OCI-LY1 (cell line): ENCODE measurements around the gene TLCD4.

Experiments used
- H2AFZ ChIP-seq: fragments of 200-600 bp; sonication (generic), shearing (Covaris generic); 2 replicates; pipeline ENCODE4 v1.6.0; 2014; ENCODE audit warnings: antibody characterized with exemption, mild to moderate bottlenecking, low read length
- H3F3A ChIP-seq: fragments of 200-600 bp; sonication (generic), shearing (Covaris generic); 2 replicates; pipeline ENCODE4 v1.6.0; 2014; ENCODE audit warnings: mild to moderate bottlenecking, antibody characterized with exemption, low read length, moderate library complexity; ENCODE audit not compliant: insufficient read depth
- H3K27ac ChIP-seq: fragments of 200-600 bp; sonication (generic); 2 replicates; pipeline ENCODE4 v1.5.1; 2014; ENCODE audit warnings: low read length, mixed run types, mild to moderate bottlenecking, low read depth; ENCODE audit not compliant: poor library complexity, severe bottlenecking
- H3K27me3 ChIP-seq: fragments of 200-600 bp; sonication (generic); 2 replicates; pipeline ENCODE4 v1.6.0; 2014; ENCODE audit warnings: antibody characterized with exemption, mild to moderate bottlenecking, low read length, moderate library complexity; ENCODE audit not compliant: insufficient read depth
- H3K36me3 ChIP-seq: fragments of 200-600 bp; sonication (generic); 2 replicates; pipeline ENCODE4 v1.6.1; 2014; ENCODE audit warnings: mild to moderate bottlenecking, antibody characterized with exemption, low read length, moderate library complexity, mixed read lengths; ENCODE audit not compliant: insufficient read depth
- H3K4me1 ChIP-seq: fragments of 200-600 bp; sonication (generic); 2 replicates; pipeline ENCODE4 v1.5.1; 2014; ENCODE audit warnings: mild to moderate bottlenecking, low read length, moderate library complexity; ENCODE audit not compliant: insufficient read depth, severe bottlenecking
- H3K4me2 ChIP-seq: fragments of 200-600 bp; sonication (generic), shearing (Covaris generic); 2 replicates; pipeline ENCODE4 v1.6.1; 2014; ENCODE audit warnings: low read length
- H3K4me3 ChIP-seq: fragments of 200-600 bp; sonication (generic); 2 replicates; pipeline ENCODE4 v1.5.1; 2014; ENCODE audit warnings: low read length, low read depth, mild to moderate bottlenecking, mixed read lengths; ENCODE audit not compliant: poor library complexity, severe bottlenecking
- H3K79me2 ChIP-seq: fragments of 200-600 bp; shearing (Covaris generic); 2 replicates; pipeline ENCODE4 v1.6.1; 2016; ENCODE audit warnings: mixed run types, low read length, mixed read lengths; ENCODE audit not compliant: insufficient read depth
- H3K9ac ChIP-seq: fragments of 200-600 bp; sonication (generic), shearing (Covaris generic); 2 replicates; pipeline ENCODE4 v1.6.1; 2014; ENCODE audit warnings: mild to moderate bottlenecking, low read length, mixed read lengths
- H3K9me2 ChIP-seq: fragments of 200-600 bp; sonication (generic), shearing (Covaris generic); 2 replicates; pipeline ENCODE4 v1.6.1; 2014; ENCODE audit warnings: low read depth, mild to moderate bottlenecking, low read length, mixed read lengths
- H3K9me3 ChIP-seq: fragments of 200-600 bp; shearing (Covaris generic); 2 replicates; pipeline ENCODE4 v1.6.1; 2014; ENCODE audit warnings: low read length, mixed read lengths
- H4K20me1 ChIP-seq: fragments of 200-600 bp; sonication (generic), shearing (Covaris generic); 2 replicates; pipeline ENCODE4 v1.6.0; 2016; ENCODE audit warnings: mild to moderate bottlenecking, low read length; ENCODE audit not compliant: insufficient read depth
- EZH2 ChIP-seq: fragments of 200-600 bp; sonication (generic), shearing (Covaris generic); IDR thresholded peaks from 2 replicates; pipeline ENCODE4 v1.8.0; 2017; ENCODE audit warnings: borderline replicate concordance, mixed run types, mild to moderate bottlenecking, antibody characterized with exemption, low read length, moderate library complexity, mixed read lengths
- TF ChIP-seq, protein P1 (sequence below): fragments of 200-600 bp; sonication (generic), shearing (Covaris generic); IDR thresholded peaks from 2 replicates; pipeline ENCODE4 v1.5.1; 2017; ENCODE audit warnings: mild to moderate bottlenecking, antibody characterized with exemption, low read length, moderate library complexity, mixed read lengths

Gene TLCD4

DNA sequence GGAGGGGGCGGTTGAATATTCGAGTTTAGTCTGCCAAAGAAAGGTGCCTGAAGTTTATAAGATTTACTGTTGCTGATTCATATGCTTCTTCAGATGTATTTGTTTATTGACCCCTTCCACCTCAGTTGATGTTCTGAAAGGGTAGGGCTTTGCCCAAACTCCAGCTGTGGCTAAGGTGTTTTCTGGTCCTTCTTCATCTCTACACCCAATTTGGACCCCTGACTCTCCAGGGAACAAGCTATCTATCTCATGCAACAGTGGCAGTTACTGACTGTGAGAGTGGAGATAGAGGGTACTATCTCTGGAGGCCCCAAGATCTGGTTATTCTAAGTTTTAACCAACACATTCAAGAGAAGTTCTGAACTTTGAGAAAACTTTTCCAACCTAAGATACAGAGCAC, 31.8 kb upstream of the TLCD4 start:
- no peaks in the 10 kb centered on the region for H3F3A ChIP-seq
- no peaks in the 10 kb centered on the region for H3K36me3 ChIP-seq

DNA sequence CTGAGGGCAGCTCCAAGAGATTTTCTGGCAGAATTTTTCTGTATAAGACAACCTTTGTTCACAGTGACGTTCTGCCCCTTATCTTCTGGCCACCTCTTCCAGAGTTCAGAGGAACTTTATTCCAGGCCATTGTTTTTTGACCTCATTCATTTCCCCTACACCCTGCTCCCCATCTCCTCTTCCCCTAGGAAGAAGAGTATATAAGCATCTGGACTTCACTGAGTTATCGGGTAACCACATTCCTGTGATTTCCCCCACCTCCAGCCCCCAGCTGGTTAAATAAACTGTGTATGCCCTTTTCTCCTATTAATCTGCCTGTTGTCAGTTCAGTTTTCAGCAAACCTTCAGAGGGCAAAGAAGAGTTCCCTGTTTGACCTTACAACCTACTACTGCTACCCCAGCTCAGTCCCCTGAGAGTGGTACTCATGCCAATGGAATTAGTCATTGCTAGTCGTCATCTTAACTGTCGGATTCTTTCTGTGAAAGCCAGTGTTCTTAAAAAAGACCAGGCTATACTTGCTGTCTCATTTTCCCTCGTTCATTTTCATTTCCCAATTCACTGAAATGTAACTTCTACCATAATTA, 30.1 kb upstream of the TLCD4 start:
- Histone ChIP-seq H3K79me2 (no peaks in the 10 kb centered on the region), H3K9me2 (no peaks in the 10 kb centered on the region), H3K4me1 (no peaks in the 10 kb centered on the region), H3K4me3 (no peak overlapping the region), H3F3A (no peaks in the 10 kb centered on the region), H4K20me1 (no peaks in the 10 kb centered on the region), H3K4me2 (no peak overlapping the region), H3K9me3 (no peaks in the 10 kb centered on the region), H3K36me3 (no peaks in the 10 kb centered on the region), H2AFZ (no peak overlapping the region), H3K27me3 (no peaks in the 10 kb centered on the region), H3K27ac (no peak overlapping the region), H3K9ac (no peak overlapping the region)
- TF ChIP-seq EZH2 = no peak
- TF ChIP-seq, protein P1, sequence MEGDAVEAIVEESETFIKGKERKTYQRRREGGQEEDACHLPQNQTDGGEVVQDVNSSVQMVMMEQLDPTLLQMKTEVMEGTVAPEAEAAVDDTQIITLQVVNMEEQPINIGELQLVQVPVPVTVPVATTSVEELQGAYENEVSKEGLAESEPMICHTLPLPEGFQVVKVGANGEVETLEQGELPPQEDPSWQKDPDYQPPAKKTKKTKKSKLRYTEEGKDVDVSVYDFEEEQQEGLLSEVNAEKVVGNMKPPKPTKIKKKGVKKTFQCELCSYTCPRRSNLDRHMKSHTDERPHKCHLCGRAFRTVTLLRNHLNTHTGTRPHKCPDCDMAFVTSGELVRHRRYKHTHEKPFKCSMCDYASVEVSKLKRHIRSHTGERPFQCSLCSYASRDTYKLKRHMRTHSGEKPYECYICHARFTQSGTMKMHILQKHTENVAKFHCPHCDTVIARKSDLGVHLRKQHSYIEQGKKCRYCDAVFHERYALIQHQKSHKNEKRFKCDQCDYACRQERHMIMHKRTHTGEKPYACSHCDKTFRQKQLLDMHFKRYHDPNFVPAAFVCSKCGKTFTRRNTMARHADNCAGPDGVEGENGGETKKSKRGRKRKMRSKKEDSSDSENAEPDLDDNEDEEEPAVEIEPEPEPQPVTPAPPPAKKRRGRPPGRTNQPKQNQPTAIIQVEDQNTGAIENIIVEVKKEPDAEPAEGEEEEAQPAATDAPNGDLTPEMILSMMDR = no peak

More for the DNA sequence above, 31.8 kb upstream of the TLCD4 start:
- no peak for TF ChIP-seq EZH2
- TF ChIP-seq, protein P1 = no peak
- H4K20me1 ChIP-seq = no peaks in the 10 kb centered on the region
- no peaks in the 10 kb centered on the region for H3K9me3 ChIP-seq
- H3K79me2 ChIP-seq = no peaks in the 10 kb centered on the region
- no peak overlapping the region for H3K4me2 ChIP-seq
- H3K9ac ChIP-seq = no peak overlapping the region
- no peaks in the 10 kb centered on the region for H3K4me1 ChIP-seq
- H3K27me3 ChIP-seq = no peaks in the 10 kb centered on the region
- no peak overlapping the region for H3K27ac ChIP-seq
- no peak overlapping the region for H3K4me3 ChIP-seq
- no peaks in the 10 kb centered on the region for H3K9me2 ChIP-seq
- no peak overlapping the region for H2AFZ ChIP-seq

DNA sequence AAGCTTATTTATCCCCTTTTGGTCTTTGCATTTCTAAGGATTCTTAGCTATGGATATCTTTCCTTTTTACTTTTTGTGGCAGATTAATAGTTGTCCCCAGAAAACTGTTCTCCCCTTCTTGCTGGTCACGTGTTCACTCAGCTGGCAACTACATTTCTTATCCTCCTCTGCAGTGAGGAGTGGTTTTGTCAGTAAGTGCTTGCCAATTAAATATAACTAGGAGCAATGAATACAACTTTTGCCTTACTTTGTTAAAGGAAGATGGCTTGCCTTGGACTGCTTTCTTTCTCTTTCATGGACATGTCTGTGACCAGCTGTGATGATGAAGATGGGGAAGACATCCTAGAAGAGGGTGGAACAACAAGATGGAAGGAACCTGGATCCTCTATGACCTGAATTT, 28.9 kb upstream of the TLCD4 start:
- Histone ChIP-seq H3K9ac (no peak overlapping the region), H3K27ac (no peak overlapping the region), H3K9me3 (no peaks in the 10 kb centered on the region), H3K4me2 (no peak overlapping the region), H3K27me3 (no peaks in the 10 kb centered on the region), H3K36me3 (no peaks in the 10 kb centered on the region), H3F3A (no peaks in the 10 kb centered on the region), H2AFZ (no peak overlapping the region), H3K4me3 (no peak overlapping the region), H3K4me1 (no peaks in the 10 kb centered on the region), H3K79me2 (no peaks in the 10 kb centered on the region), H3K9me2 (no peaks in the 10 kb centered on the region), H4K20me1 (no peaks in the 10 kb centered on the region)
- TF ChIP-seq, protein P1 = no peak
